Measurements from ENCODE around the gene RALGAPA2.

The RALGAPA2 gene

DNA sequence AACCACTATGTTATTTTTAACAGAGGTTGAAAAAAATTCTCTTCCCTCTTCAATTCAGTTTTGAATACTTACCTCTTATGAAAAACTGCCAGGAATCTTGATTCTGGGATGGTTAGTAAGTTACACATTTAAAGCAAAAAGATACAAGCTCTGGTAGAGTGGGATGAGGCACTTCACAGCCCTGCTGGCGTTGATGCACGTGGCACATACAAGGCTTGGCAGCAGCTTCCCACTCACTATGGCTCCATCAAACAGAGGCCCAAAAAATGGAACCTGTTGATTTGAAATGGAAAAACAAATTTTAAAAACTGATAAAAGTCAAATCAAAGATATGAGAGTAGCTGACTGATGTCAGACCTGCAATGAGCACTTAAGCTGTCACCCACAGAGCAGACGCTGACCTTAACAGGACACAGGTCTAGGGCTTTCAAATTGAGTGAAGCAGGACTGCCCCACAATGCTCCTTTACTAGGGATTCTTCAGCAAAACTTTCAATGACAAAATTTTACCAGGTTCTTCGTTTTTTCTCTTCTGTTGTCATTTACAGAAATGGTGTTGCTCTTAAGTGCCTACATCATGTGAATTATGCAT is 239.7 kb downstream of the RALGAPA2 start:
- no peak for TF ChIP-seq CTCF (IDR thresholded peaks at IDR 0.05)

DNA sequence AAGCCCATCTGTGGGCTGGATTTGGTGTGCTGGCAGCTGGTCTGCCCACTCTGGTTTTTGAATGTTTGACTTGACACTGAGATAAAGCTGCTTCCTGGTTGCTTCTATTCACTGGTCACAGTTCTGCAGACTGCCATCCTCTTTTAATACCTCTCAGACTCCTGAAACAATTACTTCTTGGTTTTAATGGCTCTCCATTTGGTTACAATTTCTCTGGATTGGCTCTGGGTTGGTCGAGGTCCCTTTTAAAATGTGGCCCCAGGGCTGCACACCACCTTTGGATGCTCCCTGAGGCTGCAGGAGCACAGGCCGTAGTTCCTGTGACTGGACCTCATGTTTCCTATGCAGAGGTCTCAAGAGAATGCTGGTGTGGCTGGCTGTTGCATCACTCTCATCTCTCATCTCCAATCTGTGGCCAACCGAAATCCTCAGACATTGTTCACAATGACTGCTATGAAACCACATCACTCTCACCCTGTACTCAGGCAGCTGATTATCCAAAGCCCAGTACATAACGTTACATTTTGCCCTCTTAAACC is 246.0 kb downstream of the RALGAPA2 start:
- TF ChIP-seq CTCF (IDR thresholded peaks at IDR 0.05), result no peak

GRCh38 chr20:20465252-20465651 is 247.2 kb downstream of the RALGAPA2 start:
- 0 out of 2 replicates have a peak, but pooled peaks have one; percentile 24 for TF ChIP-seq CTCF (IDR thresholded peaks at IDR 0.05)

- no peak for TF ChIP-seq CTCF (IDR thresholded peaks at IDR 0.05)
These were observed 248.5 kb downstream of the RALGAPA2 start for GRCh38 chr20:20463933-20464374.

GRCh38 chr20:20462185-20462584 is 250.3 kb downstream of the RALGAPA2 start:
- TF ChIP-seq CTCF (IDR thresholded peaks at IDR 0.05), result no peak

DNA sequence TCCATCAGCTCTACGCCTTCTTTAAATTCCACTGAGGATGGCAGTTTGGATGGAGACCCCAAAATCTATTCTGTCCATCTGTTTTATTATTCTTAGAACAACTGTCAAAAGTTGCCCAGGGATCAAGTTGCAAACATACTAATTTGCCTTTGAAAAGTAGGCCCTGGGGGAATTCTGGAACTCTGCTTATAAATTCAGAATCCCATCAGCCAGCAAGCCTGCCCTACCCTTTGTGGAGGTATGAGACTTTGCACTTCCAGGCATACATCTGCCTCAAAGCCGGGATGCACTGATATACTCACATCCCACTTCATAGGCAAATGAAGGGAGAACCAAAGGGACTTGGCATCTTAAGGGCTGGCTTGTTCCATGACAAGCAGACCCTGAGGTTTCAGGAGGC is 250.9 kb downstream of the RALGAPA2 start:
- no peak for TF ChIP-seq CTCF (IDR thresholded peaks at IDR 0.05)

DNA sequence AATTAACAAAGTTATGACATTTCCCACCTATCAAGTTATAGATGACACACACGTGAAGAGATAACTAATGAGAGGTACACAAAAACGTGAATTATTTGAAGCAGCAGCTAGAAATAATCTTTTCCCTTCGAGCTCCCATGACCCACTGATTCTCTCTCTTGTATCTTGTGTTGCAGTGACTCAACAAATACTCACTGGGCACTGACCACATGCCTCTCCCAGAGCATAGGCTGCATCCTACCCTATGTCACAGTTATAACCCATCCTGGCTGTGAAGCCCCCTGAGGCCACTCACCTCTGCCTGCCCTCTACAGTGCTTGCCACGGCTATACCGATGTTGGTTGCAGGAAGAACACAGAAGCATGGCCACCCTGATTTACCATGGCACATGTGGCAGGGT is 252.7 kb downstream of the RALGAPA2 start:
- no peak for TF ChIP-seq CTCF (IDR thresholded peaks at IDR 0.05)

All from LNCAP (cell line).